Hematopoietic multipotent progenitor cell (in vitro differentiated cells): ENCODE measurements around the gene IFI27L1. TPM values are rescaled to one million over a fixed set of nuclear protein-coding genes. Genes with fewer than 3 reads are reported as not detected.

ENCODE experiments used
- DNase-seq, 3 donors: peaks; one replicate each; pipeline ENCODE4 v3.0.0-alpha.2; 2011 to 2015; ENCODE audit warnings: low read depth in 2 of 3, low spot score in 2 of 3
- total RNA-seq: library from RNA; depleted of rRNA; stranded (reverse); fragments of >200 nt; gene quantifications from one replicate; pipeline ENCODE4 v1.2.3, GENCODE V29; 2012

Gene IFI27L1
- total RNA-seq, 1 donor: 14.8 TPM

GRCh38 chr14:94077823-94078222 lies 3.3 kb upstream of the IFI27L1 start:
- no peak for DNase-seq

- peak in 1 of 3 donors; percentile 26 for DNase-seq
Measured at GRCh38 chr14:94079891-94080620, 1.1 kb upstream of the IFI27L1 start.

GRCh38 chr14:94081386-94081820 lies 293 bp downstream of the IFI27L1 start:
- no peak for DNase-seq

DNA sequence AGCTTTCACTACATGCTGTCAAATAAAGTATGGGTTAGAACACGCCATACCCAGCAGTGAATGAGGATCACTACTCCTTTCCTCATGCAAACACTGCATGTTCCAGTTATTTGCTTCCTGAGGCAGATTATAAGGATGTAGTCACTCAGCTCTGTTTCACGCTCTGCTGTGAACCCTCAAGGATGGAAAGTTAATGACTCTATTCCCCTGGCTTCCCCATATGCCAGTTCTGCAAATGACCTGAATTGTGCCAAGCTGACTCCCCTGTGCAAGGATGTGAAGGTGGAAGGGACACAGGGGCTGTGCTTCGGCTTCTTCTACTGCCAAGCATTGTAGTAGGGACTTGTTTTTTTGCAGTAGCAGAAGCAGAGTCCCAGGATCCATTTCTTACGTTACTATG lies 6.8 kb downstream of the IFI27L1 start:
- no peak for DNase-seq

GRCh38 chr14:94088516-94088915 lies 7.4 kb downstream of the IFI27L1 start:
- DNase-seq: no peak

- DNase-seq: no peak
Measured at GRCh38 chr14:94089479-94089878, 8.4 kb downstream of the IFI27L1 start.

GRCh38 chr14:94093418-94093817 lies 12.3 kb downstream of the IFI27L1 start:
- DNase-seq: no peak

- no peak for DNase-seq
Measured at GRCh38 chr14:94097091-94097490, 16.0 kb downstream of the IFI27L1 start.

- DNase-seq: no peak
Measured at GRCh38 chr14:94098326-94098992, 17.3 kb downstream of the IFI27L1 start.

DNA sequence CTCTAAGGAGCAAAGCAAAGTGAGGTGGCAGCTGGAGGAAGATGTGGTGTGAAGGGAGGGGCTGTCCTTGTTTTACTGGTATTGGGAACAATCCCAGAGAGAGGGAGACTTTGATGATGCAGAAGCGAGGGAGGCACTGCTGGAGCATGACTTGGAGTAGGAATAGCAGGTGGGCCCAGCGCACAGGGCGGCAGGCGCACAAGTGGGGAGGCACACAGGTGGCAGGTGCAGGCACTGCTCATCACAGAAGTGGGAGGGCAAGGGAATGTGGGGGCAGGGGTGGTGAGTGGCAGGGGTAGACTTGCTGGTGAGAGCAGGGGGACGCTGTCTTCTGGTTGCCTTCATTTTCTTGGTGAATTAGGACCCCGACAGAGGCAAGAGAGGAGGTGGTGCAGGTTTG lies 17.9 kb downstream of the IFI27L1 start:
- no peak for DNase-seq

GRCh38 chr14:94100847-94101246 lies 19.7 kb downstream of the IFI27L1 start:
- no peak for DNase-seq

DNA sequence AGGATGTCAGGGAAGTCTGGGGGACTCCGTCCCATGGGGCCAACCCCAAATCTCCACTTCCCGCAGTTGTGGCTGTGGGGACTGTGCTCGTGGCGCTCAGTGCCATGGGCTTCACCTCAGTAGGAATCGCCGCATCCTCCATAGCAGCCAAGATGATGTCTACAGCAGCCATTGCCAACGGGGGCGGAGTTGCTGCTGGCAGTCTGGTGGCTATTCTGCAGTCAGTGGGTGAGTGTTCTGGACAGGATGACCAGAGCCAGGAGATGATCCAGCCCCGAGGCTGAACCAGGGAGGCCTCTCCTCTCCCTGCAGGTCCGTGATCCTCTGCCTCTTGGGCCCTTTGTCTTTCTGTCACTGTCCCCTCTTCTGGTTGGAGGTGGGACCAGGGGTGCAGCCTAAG lies 20.6 kb downstream of the IFI27L1 start:
- DNase-seq: no peak

DNA sequence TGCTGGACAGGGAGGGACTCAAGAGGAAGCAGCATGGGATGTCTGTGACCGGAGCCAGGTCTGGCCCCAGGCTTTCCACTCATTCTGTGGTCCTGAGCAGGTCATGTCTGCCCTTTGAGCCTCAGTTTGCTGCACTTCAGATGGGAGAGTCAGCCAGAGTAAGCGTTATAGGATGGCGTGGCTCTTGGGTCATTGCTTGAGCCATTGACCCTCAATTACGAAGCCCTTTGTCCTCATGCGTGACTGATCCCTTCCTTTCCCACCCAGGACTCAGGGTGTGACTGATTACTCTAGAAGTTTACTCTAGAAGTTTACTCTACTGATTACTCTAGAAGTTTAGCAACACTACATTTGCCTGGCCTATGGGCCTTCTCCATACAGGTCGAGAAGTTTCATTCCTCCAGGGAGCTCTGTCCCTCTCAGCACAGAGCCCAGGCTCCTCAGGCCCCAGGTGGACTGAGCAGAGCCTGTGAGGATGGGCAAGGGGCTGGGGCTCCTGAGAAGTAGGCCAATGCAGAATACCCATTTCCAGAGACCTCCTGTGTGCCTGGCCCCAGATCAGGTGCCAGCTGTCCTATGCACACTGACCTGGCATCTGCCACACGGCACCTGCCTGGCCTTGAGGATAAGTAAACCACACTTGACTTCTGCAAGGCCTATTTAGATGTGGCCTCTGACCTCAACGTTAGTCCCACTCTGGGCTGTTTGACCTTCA lies 21.8 kb downstream of the IFI27L1 start:
- no peak for DNase-seq

DNA sequence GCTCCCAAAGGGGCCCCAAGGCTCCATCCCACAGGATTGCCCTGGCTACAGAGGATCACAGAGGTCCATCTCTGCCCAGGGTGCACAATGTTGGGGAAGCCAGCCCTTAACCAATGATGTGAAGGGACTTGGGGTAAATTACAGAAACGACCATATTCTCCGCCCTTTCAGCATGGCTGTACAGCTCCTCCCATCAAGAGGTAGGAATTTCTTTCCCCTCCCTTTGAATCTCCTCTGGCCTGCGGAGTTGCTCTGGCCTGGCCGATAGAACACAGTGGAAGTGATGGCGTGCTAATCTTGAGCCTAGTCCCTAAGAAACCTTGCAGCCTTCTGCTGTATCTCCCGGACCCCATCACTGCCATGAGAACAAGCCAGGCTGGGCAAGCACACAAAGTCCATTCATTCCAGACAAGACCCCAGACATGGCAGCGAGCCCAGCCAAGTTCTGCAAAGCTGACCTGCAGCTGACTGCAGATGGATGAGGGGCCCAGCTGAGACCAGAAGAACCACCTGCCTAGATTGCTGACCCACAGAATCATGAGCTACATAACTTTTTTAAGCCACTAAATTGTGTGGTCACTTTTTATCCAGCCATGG lies 22.5 kb downstream of the IFI27L1 start:
- DNase-seq: no peak

GRCh38 chr14:94104731-94105130 lies 23.6 kb downstream of the IFI27L1 start:
- DNase-seq: no peak

DNA sequence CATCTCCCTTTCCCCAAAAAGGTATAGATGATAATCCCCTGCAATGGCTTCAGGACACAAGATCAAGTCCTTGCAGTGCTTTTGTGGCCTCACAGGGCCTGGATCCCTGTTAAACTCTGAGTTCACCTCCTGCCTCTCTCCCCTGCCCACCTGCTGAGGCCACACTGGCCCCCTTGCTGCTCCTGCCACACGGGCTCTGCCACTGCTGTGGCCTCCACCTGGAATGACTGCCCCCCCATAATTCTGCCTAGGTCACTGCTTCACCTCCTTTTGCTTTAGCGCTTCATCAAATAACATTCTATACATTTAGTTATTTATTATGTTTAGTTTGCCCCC lies 28.8 kb downstream of the IFI27L1 start:
- DNase-seq: no peak

DNA sequence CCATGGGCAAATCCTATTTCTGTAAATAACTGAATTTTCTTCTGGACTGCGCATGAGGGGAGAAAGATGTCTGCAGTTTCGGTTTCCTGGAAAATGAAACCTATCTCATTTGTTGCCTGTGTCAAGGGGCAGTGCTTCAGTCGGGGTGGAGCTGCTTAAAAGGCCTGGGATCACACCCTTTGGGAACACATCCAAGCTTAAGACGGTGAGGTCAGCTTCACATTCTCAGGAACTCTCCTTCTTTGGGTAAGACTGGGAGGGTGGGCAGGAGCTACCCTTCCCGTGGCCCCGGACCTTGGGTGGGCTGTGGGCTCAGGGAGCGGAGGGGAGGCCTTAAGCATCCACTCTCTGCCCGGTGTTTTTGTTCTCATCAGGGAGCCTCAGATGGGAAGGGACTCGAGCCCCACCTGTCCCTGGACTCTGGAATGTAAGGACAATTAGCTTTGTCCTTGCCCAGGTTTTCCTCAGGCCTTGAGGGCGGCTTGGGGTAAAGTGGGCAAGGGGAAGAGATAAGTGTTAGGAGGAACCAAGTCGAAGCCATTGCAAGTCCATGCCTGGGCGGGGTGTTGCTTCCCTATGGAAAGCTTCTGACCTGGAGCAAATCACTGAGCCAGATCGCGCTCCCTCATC lies 29.6 kb downstream of the IFI27L1 start, which contains the start of gene IFI27:
IFI27 (plus strand) TSS at position 185 of the 630 bp plus-strand sequence.
- no peak for DNase-seq

GRCh38 chr14:94111276-94112095 lies 30.4 kb downstream of the IFI27L1 start:
- no peak for DNase-seq

DNA sequence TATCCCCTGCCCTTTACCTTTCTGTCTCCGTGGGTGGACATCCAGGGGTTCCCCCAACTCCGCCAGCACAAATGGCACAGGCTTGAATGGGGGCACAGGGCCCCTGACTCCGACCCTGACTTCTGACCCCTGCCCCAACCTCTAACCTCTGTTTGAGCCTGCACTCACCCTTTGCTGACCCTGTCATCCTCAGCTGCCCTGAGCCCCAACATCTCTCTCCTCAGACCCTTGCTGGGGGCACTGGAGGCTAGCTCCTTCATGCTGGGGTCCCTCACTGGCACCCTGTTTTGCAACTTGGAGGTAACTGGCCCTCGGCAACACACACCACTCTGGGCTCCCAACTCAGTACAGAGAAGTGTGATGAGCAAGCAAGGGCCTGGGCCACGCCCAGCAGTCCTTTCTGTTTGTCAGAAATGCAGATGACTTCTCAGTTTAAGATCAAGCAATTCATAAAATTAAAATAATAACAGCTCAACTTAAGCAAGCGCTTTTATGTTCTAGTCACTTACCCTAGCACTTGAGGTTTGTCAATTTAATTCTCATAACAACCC lies 31.5 kb downstream of the IFI27L1 start:
- no peak for DNase-seq

DNA sequence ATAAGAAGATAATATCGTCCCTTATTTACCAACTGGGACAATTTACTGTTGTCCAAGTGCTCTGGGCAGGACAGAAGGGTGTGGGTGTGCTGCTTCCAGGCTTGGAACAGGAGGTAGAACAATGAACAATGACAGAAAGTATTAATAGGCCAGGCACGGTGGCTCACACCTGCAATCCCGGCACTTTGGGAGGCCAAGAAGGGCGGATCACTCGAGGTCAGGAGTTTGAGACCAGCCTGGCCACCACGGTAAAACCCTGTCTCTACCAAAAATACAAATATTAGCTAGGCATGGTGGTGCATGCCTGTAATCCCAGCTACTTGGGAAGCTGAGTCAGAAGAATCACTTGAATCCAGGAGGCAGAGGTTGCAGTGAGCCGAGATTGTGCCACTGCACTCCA lies 32.0 kb downstream of the IFI27L1 start:
- no peak for DNase-seq
